Panc1 (cell line): ENCODE results near the gene VIPR2. TPM values are rescaled to one million over a fixed set of nuclear protein-coding genes. Genes with fewer than 3 reads are reported as not detected.

Experiments
- ATAC-seq: fragments of 200-7000 bp; cut with Tn5 transposase; 2 replicates; pipeline ENCODE4 v1.9.1; 2020; ENCODE audit warnings: mild to moderate bottlenecking, moderate library complexity
- BruUV-seq: library from RNA; stranded (reverse); fragments of 400-500 nt; replicated peaks from 2 replicates; lab custom pipeline; 2021; lab: Mats Ljungman, UMichigan
- CTCF ChIA-PET: fragments of 300-600 bp; sonication (Branson Sonifier 250); formaldehyde crosslinking; loops from one replicate; lab custom pipeline; 2022; ENCODE audit warnings: antibody characterized with exemption; lab: Charles Lee
- POLR2A ChIA-PET: fragments of 300-600 bp; sonication (Branson Sonifier 250); formaldehyde crosslinking; loops from one replicate; lab custom pipeline; 2022; ENCODE audit warnings: antibody characterized with exemption; lab: Charles Lee
- DNase-seq: peaks from one replicate; pipeline ENCODE4 v3.0.0-alpha.2; 2010; ENCODE audit warnings: low read depth, low spot score
- H3K27ac ChIP-seq: 2 replicates; pipeline ENCODE4 v1.5.1; 2011; ENCODE audit warnings: mild to moderate bottlenecking, low read length, inconsistent platforms
- H3K27me3 ChIP-seq: fragments of 200-500 bp; sonication (Bioruptor generic); 2 replicates; pipeline ENCODE4 v1.6.0; 2014; ENCODE audit warnings: low read length, inconsistent platforms; ENCODE audit not compliant: control insufficient read depth, insufficient read depth
- H3K36me3 ChIP-seq: fragments of 200-500 bp; sonication (Bioruptor generic); 2 replicates; pipeline ENCODE4 v1.5.1; 2014; ENCODE audit warnings: inconsistent platforms, mild to moderate bottlenecking, low read length, moderate library complexity; ENCODE audit not compliant: control insufficient read depth, insufficient read depth
- H3K4me1 ChIP-seq: 2 replicates; pipeline ENCODE4 v1.5.1; 2011; ENCODE audit warnings: inconsistent platforms, mild to moderate bottlenecking, low read length, moderate library complexity; ENCODE audit not compliant: control insufficient read depth, insufficient read depth
- H3K4me3 ChIP-seq, 2 experiments: 2 replicates each; pipeline ENCODE4 v1.5.1; 2011 to 2012; ENCODE audit warnings: low read depth in 2 of 2, low read length in 2 of 2, mild to moderate bottlenecking in 2 of 2, inconsistent platforms in 1 of 2, moderate library complexity in 1 of 2
- H3K9me3 ChIP-seq: fragments of 200-500 bp; sonication (Bioruptor generic); 2 replicates; pipeline ENCODE4 v1.5.1; 2014; ENCODE audit warnings: low read depth, mild to moderate bottlenecking, inconsistent platforms, low read length, moderate library complexity; ENCODE audit not compliant: control insufficient read depth, insufficient read depth
- CTCF ChIP-seq: fragments of 450-650 bp; IDR thresholded peaks from 2 replicates; pipeline ENCODE4 v1.5.1; 2017; ENCODE audit warnings: mild to moderate bottlenecking
- POLR2AphosphoS5 ChIP-seq: IDR thresholded peaks from 2 replicates; pipeline ENCODE4 v1.6.1; 2012; ENCODE audit warnings: mild to moderate bottlenecking, low read depth, low read length, moderate library complexity
- REST ChIP-seq, 2 experiments: IDR thresholded peaks; 2 replicates each; pipeline ENCODE4 v1.6.1; 2011 to 2012; ENCODE audit warnings: low read depth in 2 of 2, control low read depth in 1 of 2, low read length in 1 of 2, mild to moderate bottlenecking in 1 of 2, moderate library complexity in 1 of 2; ENCODE audit not compliant: insufficient read depth in 1 of 2
- SIN3A ChIP-seq: IDR thresholded peaks from 2 replicates; pipeline ENCODE4 v1.6.1; 2012; ENCODE audit warnings: low read depth, mild to moderate bottlenecking, low read length, moderate library complexity, borderline replicate concordance; ENCODE audit not compliant: insufficient read depth
- TCF7L2 ChIP-seq: IDR thresholded peaks from 2 replicates; pipeline ENCODE4 v1.6.1; 2011; ENCODE audit warnings: mild to moderate bottlenecking, low read depth, low read length, inconsistent platforms
- in situ Hi-C: cut with HindIII; loops from 2 replicates; pipeline ENCODE4 v1.10.0; 2016; ENCODE audit warnings: low sequenced_read_pairs, low pct_unique_long_range_greater_than_20kb
- intact Hi-C: fragments of 100-400 bp; cut with micrococcal nuclease; formaldehyde crosslinking; loops from one replicate; pipeline ENCODE4 v1.10.0; 2022; ENCODE audit not compliant: unreplicated experiment
- total RNA-seq: library from RNA; stranded (reverse); gene quantifications from one replicate; pipeline ENCODE4 v1.2.1, GENCODE V29; 2021; ENCODE audit not compliant: unreplicated experiment

Gene VIPR2
- total RNA-seq, 1 experiment from 2014 or later: not detected

- POLR2A ChIA-PET: no interaction called here
- DNase-seq (no peak), ATAC-seq (no peak)
- no TSS peak for BruUV-seq
- in situ Hi-C loops: no loop called here
- CTCF ChIA-PET: no interaction called here
- TF ChIP-seq SIN3A (no peak), REST (IDR thresholded peaks at IDR 0.05; ENCODE audit: insufficient read depth in 1 of 2, low read depth in 2 of 2, low read length in 1 of 2) (no peak), TCF7L2 (no peak)
- H3K27me3 ChIP-seq: peaks cover 14% of the 10 kb centered on the region
- H3K9me3 ChIP-seq: no peaks in the 10 kb centered on the region
- H3K36me3 ChIP-seq: no peaks in the 10 kb centered on the region
- H3K4me1 ChIP-seq: no peaks in the 10 kb centered on the region
- H3K27ac ChIP-seq: no peak overlapping the region
- intact Hi-C loops: no loop called here
- H3K4me3 ChIP-seq: no peak overlapping the region
Measured at GRCh38 chr7:159048656-159049055, 96.0 kb downstream of the VIPR2 start.

GRCh38 chr7:159047536-159047935, 97.1 kb downstream of the VIPR2 start:
- CTCF ChIA-PET: interaction anchor here (0.6 kb wide), 1 partner anchor 71 kb away, joined by 6 read pairs; no protein-coding TSS in a partner anchor
- POLR2A ChIA-PET: no interaction called here
- no peak overlapping the region for H3K27ac ChIP-seq
- no TSS peak for BruUV-seq
- DNase-seq (no peak), ATAC-seq (no peak)
- no peak for TF ChIP-seq TCF7L2
- no peak for TF ChIP-seq SIN3A
- no peak for TF ChIP-seq REST (IDR thresholded peaks at IDR 0.05; ENCODE audit: insufficient read depth in 1 of 2, low read depth in 2 of 2, low read length in 1 of 2)
- no peak for TF ChIP-seq CTCF
- TF ChIP-seq POLR2AphosphoS5: no peak
- intact Hi-C loops: no loop called here
- no peaks in the 10 kb centered on the region for H3K9me3 ChIP-seq
- no peaks in the 10 kb centered on the region for H3K4me1 ChIP-seq
- H3K4me3 ChIP-seq: no peak overlapping the region
- in situ Hi-C loops: no loop called here
- H3K27me3 ChIP-seq: peaks cover 10% of the 10 kb centered on the region; the same call in 1 of the 2 replicates
- no peaks in the 10 kb centered on the region for H3K36me3 ChIP-seq
